ENCODE measurements around the gene CYP20A1.
"Not testable (repeated sequence)": the region's sequence is repeated elsewhere in the genome, so short reads cannot be mapped to it uniquely, and the experiment has no call there.

CYP20A1 gene

DNA sequence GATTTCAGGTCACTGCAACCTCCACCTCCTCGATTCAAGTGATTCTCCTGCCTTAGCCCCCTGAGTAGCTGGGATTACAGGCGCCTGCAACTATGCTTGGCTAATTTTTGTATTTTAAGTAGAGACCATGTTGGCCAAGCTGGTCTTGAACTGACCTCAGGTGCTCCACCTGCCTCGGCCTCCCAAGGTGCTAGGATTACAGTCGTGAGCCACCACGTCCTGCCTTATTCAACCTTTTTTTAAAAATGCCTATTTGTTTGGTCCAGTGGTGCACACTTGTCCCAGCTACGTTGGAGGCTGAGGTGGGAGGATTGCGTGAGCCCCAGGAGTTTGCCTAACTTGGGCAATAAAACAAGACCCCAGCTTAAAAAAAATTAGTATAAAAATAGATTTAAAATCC lies 43.3 kb downstream of the CYP20A1 start:
- no peak overlapping the region for H3K27ac ChIP-seq (ENCODE audit: low read depth, low read length)

GRCh38 chr2:203286532-203286931 lies 47.7 kb downstream of the CYP20A1 start:
- Histone ChIP-seq H3K4me3 (ENCODE audit: low read depth, low read length) (no peak overlapping the region), H3K36me3 (ENCODE audit: control insufficient read depth, insufficient read depth, low read length) (peaks cover 50% of the 10 kb centered on the region), H3K4me1 (ENCODE audit: control insufficient read depth, insufficient read depth, low read length) (no peaks in the 10 kb centered on the region), H3K9me3 (ENCODE audit: control insufficient read depth, insufficient read depth, low read length) (no peaks in the 10 kb centered on the region), H3K27me3 (ENCODE audit: control insufficient read depth, insufficient read depth, low read length) (no peaks in the 10 kb centered on the region), H3K9ac (ENCODE audit: low read depth, low read length) (no peak overlapping the region), H3K27ac (ENCODE audit: low read depth, low read length) (no peak overlapping the region)

More for the DNA sequence above, 43.3 kb downstream of the CYP20A1 start:
- Histone ChIP-seq H3K9me3 (ENCODE audit: control insufficient read depth, insufficient read depth, low read length) (no peaks in the 10 kb centered on the region), H3K27me3 (ENCODE audit: control insufficient read depth, insufficient read depth, low read length) (no peaks in the 10 kb centered on the region), H3K4me1 (ENCODE audit: control insufficient read depth, insufficient read depth, low read length) (no peaks in the 10 kb centered on the region), H3K4me3 (ENCODE audit: low read depth, low read length) (no peak overlapping the region), H3K9ac (ENCODE audit: low read depth, low read length) (no peak overlapping the region), H3K36me3 (ENCODE audit: control insufficient read depth, insufficient read depth, low read length) (peaks cover 74% of the 10 kb centered on the region)

DNA sequence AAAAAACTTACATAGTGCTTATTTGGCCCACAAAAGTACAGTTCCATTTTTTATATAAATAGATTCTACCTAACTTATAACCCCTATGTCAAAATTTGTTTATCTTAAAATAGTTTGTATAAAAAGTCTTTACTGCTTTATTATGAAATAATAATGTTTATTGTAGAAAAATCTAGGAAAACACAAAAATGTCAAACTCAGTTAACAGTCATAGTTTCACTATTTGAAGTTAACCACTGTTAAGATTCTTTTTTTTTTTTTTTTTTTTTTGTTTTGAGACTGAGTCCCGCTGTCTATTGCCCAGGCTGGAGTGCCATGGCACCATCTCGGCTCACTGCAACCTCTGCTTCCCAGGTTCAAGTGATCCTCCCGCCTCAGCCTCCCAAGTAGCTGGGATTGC lies 62.8 kb downstream of the CYP20A1 start:
- Histone ChIP-seq H3K4me3 (ENCODE audit: low read depth, low read length) (no peak overlapping the region), H3K36me3 (ENCODE audit: control insufficient read depth, insufficient read depth, low read length) (peaks cover 9% of the 10 kb centered on the region), H3K27me3 (ENCODE audit: control insufficient read depth, insufficient read depth, low read length) (no peaks in the 10 kb centered on the region), H3K4me1 (ENCODE audit: control insufficient read depth, insufficient read depth, low read length) (no peaks in the 10 kb centered on the region), H3K27ac (ENCODE audit: low read depth, low read length) (no peak overlapping the region), H3K9ac (ENCODE audit: low read depth, low read length) (no peak overlapping the region), H3K9me3 (ENCODE audit: control insufficient read depth, insufficient read depth, low read length) (no peaks in the 10 kb centered on the region)

DNA sequence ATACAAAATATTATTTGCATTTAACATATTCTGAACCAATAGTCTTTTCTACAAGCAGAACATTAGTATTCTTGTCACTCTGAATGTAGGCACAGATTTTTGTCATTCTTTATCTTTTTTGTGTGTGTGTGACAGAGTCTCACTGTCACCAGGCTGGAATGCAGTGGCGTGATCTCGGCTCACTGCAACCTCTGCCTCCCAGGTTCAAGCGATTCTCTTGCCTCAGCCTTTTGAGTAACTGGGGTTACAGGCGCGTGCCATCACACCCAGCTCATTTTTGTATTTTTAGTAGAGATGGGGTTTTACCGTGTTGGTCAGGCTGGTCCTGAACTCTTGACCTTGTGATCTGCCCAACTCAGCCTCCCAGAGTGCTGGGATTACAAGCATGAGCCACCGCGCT lies 63.8 kb downstream of the CYP20A1 start:
- H3K36me3 ChIP-seq (ENCODE audit: control insufficient read depth, insufficient read depth, low read length) = not testable (repeated sequence)

DNA sequence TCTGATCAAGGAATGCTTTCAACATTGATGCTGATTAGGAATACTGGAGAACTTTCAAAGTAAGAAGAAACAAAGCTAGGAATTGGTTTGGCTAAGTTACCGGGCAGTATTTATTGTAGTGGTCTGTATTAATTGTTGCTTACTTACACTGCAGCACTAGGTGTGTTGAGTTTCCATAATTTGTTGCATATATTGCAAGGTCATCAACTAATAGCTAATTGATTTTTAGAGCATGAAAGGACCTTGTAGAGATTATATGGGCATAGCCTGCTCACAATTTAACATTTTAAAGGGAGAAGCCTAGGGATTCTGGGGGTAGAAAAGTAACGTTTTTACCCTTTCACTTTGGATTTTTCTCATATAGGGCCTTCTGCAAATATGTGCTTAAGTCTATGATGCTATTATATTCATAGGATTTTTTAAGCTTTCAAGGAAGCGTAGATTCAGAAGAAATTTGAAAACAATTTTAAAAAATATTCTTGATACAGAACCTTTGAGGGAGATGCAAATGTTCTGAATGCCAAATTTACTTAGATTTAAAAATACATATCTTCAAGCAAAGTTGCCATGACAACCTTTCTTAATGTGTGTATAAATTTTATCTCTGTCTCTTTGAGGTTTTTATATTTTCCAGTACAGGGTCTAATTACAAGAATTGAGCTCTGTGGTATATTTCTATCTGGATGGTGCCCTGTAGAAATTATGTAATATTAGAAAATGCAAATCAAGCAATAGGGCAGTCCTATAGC lies 72.0 kb downstream of the CYP20A1 start:
- Histone ChIP-seq H3K27me3 (ENCODE audit: control insufficient read depth, insufficient read depth, low read length) (no peaks in the 10 kb centered on the region), H3K4me3 (ENCODE audit: low read depth, low read length) (no peak overlapping the region), H3K9me3 (ENCODE audit: control insufficient read depth, insufficient read depth, low read length) (peaks cover 4% of the 10 kb centered on the region; the same call in 1 of the 2 replicates), H3K9ac (ENCODE audit: low read depth, low read length) (no peak overlapping the region), H3K36me3 (ENCODE audit: control insufficient read depth, insufficient read depth, low read length) (0 out of 2 replicates have a peak, but pooled peaks cover 5% of the 10 kb centered on the region), H3K27ac (ENCODE audit: low read depth, low read length) (no peak overlapping the region), H3K4me1 (ENCODE audit: control insufficient read depth, insufficient read depth, low read length) (no peaks in the 10 kb centered on the region)

More for the DNA sequence above, 63.8 kb downstream of the CYP20A1 start:
- not testable (repeated sequence) for H3K9ac ChIP-seq (ENCODE audit: low read depth, low read length); H3K4me3 ChIP-seq (ENCODE audit: low read depth, low read length); H3K4me1 ChIP-seq (ENCODE audit: control insufficient read depth, insufficient read depth, low read length); H3K27me3 ChIP-seq (ENCODE audit: control insufficient read depth, insufficient read depth, low read length); H3K9me3 ChIP-seq (ENCODE audit: control insufficient read depth, insufficient read depth, low read length); H3K27ac ChIP-seq (ENCODE audit: low read depth, low read length)

DNA sequence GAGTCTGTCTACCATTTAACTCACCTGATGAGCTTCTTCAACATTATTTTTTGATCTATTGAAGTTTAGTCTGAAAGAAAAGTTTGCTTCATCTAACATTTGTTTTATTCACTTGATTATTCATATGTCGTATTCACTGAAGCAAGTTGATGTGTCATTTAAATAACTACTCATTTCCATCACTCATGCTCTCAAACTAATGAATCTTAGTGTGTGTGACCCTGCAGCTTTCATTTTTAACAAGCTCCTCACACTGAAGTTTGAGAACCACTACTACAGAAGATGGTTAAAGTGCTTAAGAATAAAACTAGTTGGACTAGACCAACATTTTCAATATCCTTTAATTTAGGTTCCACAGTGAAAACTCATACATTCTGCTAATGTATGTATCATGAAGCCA lies 87.5 kb downstream of the CYP20A1 start:
- no peaks in the 10 kb centered on the region for H3K9me3 ChIP-seq (ENCODE audit: control insufficient read depth, insufficient read depth, low read length)
- no peaks in the 10 kb centered on the region for H3K27me3 ChIP-seq (ENCODE audit: control insufficient read depth, insufficient read depth, low read length)
- no peak overlapping the region for H3K27ac ChIP-seq (ENCODE audit: low read depth, low read length)
- no peak overlapping the region for H3K4me3 ChIP-seq (ENCODE audit: low read depth, low read length)
- no peak overlapping the region for H3K9ac ChIP-seq (ENCODE audit: low read depth, low read length)
- no peaks in the 10 kb centered on the region for H3K36me3 ChIP-seq (ENCODE audit: control insufficient read depth, insufficient read depth, low read length)
- H3K4me1 ChIP-seq (ENCODE audit: control insufficient read depth, insufficient read depth, low read length) = peaks cover 12% of the 10 kb centered on the region; the same call in 1 of the 2 replicates

DNA sequence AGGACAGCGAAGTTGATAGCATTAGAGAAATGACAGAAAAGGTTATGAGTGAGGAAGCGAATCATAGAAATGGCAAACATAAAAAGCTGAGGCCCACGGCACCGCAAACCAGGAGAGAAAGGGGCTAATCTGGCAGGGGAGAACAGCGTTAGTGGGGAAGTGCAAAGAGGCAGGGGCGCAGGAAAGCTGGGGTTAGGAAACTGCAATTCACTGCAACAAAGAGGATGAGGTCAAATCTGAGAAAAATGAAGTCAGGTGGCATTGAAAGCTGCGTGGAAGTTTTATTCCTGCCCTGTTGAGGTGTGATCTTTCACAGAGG lies 88.7 kb downstream of the CYP20A1 start:
- peak overlapping the region; percentile 99 for H3K27ac ChIP-seq (ENCODE audit: low read depth, low read length)
- peaks cover 12% of the 10 kb centered on the region; the same call in 1 of the 2 replicates for H3K4me1 ChIP-seq (ENCODE audit: control insufficient read depth, insufficient read depth, low read length)

GRCh38 chr2:203327901-203328759 lies 89.3 kb downstream of the CYP20A1 start, which contains the start of gene ABI2:
Gene ABI2 (plus strand): TSS chr2:203328394. CDS start chr2:203328515, 121 bp downstream.
- peak within 1 kb of the TSS; percentile 99 for H3K4me3 ChIP-seq (ENCODE audit: low read depth, low read length)
- H3K27ac ChIP-seq (ENCODE audit: low read depth, low read length) = peak within 1 kb of the TSS; percentile 99
- H3K36me3 ChIP-seq (ENCODE audit: control insufficient read depth, insufficient read depth, low read length) = no peaks in the 10 kb centered on the region
- H3K4me1 ChIP-seq (ENCODE audit: control insufficient read depth, insufficient read depth, low read length) = peaks cover 12% of the 10 kb centered on the region; the same call in 1 of the 2 replicates
- no peaks in the 10 kb centered on the region for H3K9me3 ChIP-seq (ENCODE audit: control insufficient read depth, insufficient read depth, low read length)
- H3K9ac ChIP-seq (ENCODE audit: low read depth, low read length) = peak within 1 kb of the TSS; percentile 96
- H3K27me3 ChIP-seq (ENCODE audit: control insufficient read depth, insufficient read depth, low read length) = no peaks in the 10 kb centered on the region

More for the DNA sequence above, 88.7 kb downstream of the CYP20A1 start:
- H3K9me3 ChIP-seq (ENCODE audit: control insufficient read depth, insufficient read depth, low read length) = no peaks in the 10 kb centered on the region
- H3K36me3 ChIP-seq (ENCODE audit: control insufficient read depth, insufficient read depth, low read length) = no peaks in the 10 kb centered on the region
- no peaks in the 10 kb centered on the region for H3K27me3 ChIP-seq (ENCODE audit: control insufficient read depth, insufficient read depth, low read length)
- peak overlapping the region; percentile 96 for H3K9ac ChIP-seq (ENCODE audit: low read depth, low read length)
- H3K4me3 ChIP-seq (ENCODE audit: low read depth, low read length) = peak overlapping the region; percentile 99

DNA sequence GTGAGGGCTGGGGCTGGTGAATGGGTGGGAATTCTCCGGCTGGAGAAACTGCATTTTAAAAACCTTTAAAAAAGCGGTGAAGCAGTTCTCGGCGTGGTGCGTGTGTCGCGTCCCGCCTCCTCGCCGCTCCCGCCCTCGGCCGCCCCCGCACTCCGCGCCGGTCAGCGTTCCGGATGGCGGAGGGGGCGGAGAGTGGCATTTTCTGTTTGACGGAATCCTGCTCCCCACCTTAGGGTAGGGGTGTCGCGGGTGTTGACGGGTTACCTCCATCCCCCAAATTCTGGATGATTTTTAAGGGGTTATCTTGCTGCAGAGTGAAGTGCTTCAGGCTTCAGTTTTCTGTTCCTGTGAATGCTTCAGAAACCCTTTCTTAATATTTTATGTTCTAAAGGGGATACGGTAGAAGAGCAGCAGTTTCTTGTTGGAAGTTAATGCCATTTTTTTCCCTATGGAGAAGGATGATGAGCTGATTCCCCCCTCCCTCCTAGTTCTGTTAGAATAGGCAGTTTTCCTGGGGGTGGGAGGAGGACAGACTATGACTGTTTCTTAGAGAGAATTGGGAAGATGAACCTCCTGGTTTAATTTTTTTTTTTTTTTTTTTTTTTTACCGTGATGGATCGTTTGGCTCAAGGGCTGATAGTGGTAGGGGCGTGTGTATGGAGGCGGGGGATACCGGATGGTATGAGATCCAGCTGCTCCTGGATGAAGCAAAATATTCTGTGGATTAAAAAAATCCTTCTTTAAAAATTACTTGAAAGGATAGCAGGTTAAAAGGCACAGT lies 90.1 kb downstream of the CYP20A1 start:
- peak overlapping the region; percentile 99 for H3K27ac ChIP-seq (ENCODE audit: low read depth, low read length)
- H3K36me3 ChIP-seq (ENCODE audit: control insufficient read depth, insufficient read depth, low read length) = no peaks in the 10 kb centered on the region
- no peaks in the 10 kb centered on the region for H3K9me3 ChIP-seq (ENCODE audit: control insufficient read depth, insufficient read depth, low read length)
- no peaks in the 10 kb centered on the region for H3K27me3 ChIP-seq (ENCODE audit: control insufficient read depth, insufficient read depth, low read length)
- H3K9ac ChIP-seq (ENCODE audit: low read depth, low read length) = peak overlapping the region; percentile 83
- peak overlapping the region; percentile 99 for H3K4me3 ChIP-seq (ENCODE audit: low read depth, low read length)
- H3K4me1 ChIP-seq (ENCODE audit: control insufficient read depth, insufficient read depth, low read length) = peaks cover 12% of the 10 kb centered on the region; the same call in 1 of the 2 replicates

GRCh38 chr2:203330434-203330833 lies 91.6 kb downstream of the CYP20A1 start:
- Histone ChIP-seq H3K27ac (ENCODE audit: low read depth, low read length) (no peak overlapping the region), H3K9ac (ENCODE audit: low read depth, low read length) (no peak overlapping the region), H3K27me3 (ENCODE audit: control insufficient read depth, insufficient read depth, low read length) (no peaks in the 10 kb centered on the region), H3K36me3 (ENCODE audit: control insufficient read depth, insufficient read depth, low read length) (no peaks in the 10 kb centered on the region), H3K4me1 (ENCODE audit: control insufficient read depth, insufficient read depth, low read length) (peaks cover 12% of the 10 kb centered on the region; the same call in 1 of the 2 replicates), H3K4me3 (ENCODE audit: low read depth, low read length) (peak overlapping the region; percentile 99), H3K9me3 (ENCODE audit: control insufficient read depth, insufficient read depth, low read length) (no peaks in the 10 kb centered on the region)
